ENCODE measurements around the gene GALNT10.
"Not testable (repeated sequence)": the region's sequence is repeated elsewhere in the genome, so short reads cannot be mapped to it uniquely, and the experiment has no call there.

GALNT10 gene

GRCh38 chr5:154356958-154357357, 166.4 kb downstream of the GALNT10 start:
- no peak for DNase-seq (ENCODE audit: low spot score)

DNA sequence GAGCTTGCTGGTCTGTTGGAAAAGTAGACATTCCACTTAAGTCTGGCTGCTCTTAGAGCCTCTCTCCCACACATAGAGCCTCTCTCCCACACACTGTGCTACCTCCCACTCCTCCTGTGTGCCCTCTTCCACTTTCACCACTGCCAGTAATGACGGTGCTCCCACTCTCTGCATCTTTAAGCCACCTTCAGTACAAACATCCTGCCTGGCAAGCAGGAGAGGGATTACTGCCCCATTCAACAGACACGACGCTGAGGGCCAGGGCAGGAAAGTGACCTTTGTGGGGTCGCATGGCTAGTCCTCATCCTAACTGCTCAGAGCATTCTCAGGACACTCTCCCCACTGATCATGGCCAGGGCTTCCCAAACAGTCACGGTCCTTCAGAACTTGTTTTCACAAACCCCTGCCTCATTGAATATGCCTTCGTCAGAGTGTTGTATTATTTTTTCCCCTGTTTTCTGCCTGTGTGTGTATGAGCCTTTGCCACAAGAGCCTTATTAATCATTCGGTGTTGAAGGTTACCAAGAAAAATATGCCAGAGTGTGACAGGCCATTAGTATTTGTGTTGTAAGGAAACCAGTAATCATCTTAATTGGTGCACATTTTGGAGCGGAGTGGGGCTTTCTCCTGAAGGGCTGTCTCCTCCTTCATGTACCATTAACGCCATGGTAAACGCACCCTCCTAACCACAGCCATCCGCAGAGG, 168.1 kb downstream of the GALNT10 start:
- no peak for DNase-seq (ENCODE audit: low spot score)

DNA sequence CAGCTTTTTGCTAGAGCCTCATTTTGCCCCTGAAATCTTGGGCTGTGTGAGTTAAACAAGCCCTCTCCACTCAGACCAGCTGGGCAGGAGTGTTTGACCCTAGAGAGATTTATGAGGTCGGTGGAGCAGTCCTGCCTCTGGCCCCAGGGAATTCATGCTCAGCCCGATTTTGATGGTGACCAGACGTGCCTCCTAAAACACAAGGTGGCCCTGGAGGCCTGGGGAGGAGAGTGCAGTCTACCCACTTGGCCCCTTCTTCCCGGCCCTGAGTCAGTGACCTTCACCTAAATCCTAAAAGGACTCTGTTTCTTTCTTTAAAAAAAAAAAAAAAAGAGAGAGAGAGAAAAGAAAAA, 168.7 kb downstream of the GALNT10 start:
- DNase-seq (ENCODE audit: low spot score) = no peak

- DNase-seq (ENCODE audit: low spot score) = not testable (repeated sequence)
Observed at GRCh38 chr5:154360241-154360640, 169.7 kb downstream of the GALNT10 start.

- DNase-seq (ENCODE audit: low spot score) = no peak
Observed at GRCh38 chr5:154363411-154363810, 172.9 kb downstream of the GALNT10 start.

GRCh38 chr5:154364771-154365170, 174.2 kb downstream of the GALNT10 start:
- no peak for DNase-seq (ENCODE audit: low spot score)

- DNase-seq (ENCODE audit: low spot score) = no peak
Observed at GRCh38 chr5:154365823-154366222, 175.3 kb downstream of the GALNT10 start.

GRCh38 chr5:154366353-154366752, 175.8 kb downstream of the GALNT10 start:
- no peak for DNase-seq (ENCODE audit: low spot score)

- DNase-seq (ENCODE audit: low spot score) = no peak
Observed at GRCh38 chr5:154367101-154367500, 176.6 kb downstream of the GALNT10 start.

DNA sequence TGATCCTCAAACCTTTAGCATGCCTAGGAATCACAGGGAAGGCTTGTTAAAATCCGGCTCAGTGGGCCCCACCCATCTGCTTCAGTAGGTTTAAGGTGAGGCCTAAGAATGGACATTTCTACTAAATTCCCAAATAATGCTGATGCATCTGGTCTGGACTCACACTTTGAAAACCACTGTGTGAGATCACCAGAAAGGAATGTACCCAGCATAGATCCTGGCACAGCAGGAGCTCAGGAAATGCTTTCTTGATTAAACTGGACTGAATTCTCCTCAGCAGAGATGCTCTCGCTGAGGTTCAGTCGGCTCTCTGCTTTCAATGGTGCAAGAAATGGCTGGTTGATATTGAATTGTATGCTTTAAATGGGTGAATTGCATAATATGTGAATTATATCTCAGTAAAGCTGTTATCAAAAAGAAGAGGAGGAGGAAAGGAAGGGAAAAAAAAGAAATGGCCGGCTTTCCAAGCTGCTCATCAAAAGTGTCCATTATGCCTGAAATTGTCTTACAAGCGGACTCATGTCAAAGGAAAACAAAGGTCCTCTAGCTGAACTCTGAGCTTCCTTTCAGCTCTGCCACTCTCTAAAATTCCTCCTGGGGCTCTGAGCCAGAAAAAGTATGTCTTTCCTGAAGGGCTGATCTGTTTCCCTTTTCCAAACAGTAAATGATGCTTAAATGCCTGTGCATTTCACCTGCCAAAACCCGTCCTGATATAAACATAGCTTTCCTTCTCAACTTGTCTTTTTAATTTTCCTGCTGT, 177.7 kb downstream of the GALNT10 start:
- DNase-seq (ENCODE audit: low spot score) = no peak

- no peak for DNase-seq (ENCODE audit: low spot score)
Observed at GRCh38 chr5:154369682-154370081, 179.1 kb downstream of the GALNT10 start.

- DNase-seq (ENCODE audit: low spot score) = no peak
Observed at GRCh38 chr5:154370119-154370518, 179.6 kb downstream of the GALNT10 start.

- DNase-seq (ENCODE audit: low spot score) = no peak
Observed at GRCh38 chr5:154370813-154371212, 180.3 kb downstream of the GALNT10 start.

DNA sequence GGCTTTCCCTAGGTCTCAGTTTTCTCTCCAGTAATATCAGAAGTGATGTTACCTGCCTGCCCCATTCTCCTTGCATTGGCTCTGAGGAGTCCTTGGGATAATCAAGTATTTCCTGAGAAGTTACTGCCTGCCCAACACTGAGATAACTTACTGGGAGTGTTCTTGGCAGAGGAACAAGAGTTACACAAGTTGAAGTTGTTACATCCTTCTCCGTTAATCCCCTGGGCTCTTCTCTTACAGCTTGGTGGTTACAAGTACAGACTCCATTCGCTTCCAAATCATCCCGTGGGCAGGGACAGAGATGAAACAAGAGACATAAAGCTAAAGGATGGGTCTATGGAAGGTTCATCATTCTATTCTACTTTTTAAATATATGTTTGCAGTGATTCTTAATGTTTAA, 181.2 kb downstream of the GALNT10 start:
- no peak for DNase-seq (ENCODE audit: low spot score)

GRCh38 chr5:154372661-154373060, 182.1 kb downstream of the GALNT10 start:
- DNase-seq (ENCODE audit: low spot score) = no peak

GRCh38 chr5:154373326-154373725, 182.8 kb downstream of the GALNT10 start:
- no peak for DNase-seq (ENCODE audit: low spot score)

- DNase-seq (ENCODE audit: low spot score) = no peak
Observed at GRCh38 chr5:154373729-154374179, 183.2 kb downstream of the GALNT10 start.

- DNase-seq (ENCODE audit: low spot score) = no peak
Observed at GRCh38 chr5:154374264-154374663, 183.7 kb downstream of the GALNT10 start.

- DNase-seq (ENCODE audit: low spot score) = no peak
Observed at GRCh38 chr5:154375329-154376008, 184.9 kb downstream of the GALNT10 start.

DNA sequence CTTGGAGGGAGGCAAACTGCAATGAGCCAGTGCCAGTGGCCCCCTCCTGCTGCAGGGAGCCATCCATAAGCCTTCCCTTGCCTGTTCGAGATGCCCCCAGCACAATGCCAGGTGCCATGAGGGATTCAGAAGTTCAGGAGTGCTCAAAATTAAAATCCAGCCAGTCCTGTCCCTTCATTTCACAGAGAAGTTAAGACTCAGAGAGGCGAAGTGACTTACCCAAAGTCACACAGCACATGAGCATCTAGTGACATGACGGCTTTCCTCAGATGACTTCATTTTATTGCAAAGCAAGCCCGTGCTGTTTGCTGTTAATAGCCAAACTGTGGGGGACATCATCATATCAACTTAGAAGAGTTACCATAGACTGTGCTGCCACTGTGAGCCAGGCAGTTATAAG, 185.9 kb downstream of the GALNT10 start:
- no peak for DNase-seq (ENCODE audit: low spot score)

DNA sequence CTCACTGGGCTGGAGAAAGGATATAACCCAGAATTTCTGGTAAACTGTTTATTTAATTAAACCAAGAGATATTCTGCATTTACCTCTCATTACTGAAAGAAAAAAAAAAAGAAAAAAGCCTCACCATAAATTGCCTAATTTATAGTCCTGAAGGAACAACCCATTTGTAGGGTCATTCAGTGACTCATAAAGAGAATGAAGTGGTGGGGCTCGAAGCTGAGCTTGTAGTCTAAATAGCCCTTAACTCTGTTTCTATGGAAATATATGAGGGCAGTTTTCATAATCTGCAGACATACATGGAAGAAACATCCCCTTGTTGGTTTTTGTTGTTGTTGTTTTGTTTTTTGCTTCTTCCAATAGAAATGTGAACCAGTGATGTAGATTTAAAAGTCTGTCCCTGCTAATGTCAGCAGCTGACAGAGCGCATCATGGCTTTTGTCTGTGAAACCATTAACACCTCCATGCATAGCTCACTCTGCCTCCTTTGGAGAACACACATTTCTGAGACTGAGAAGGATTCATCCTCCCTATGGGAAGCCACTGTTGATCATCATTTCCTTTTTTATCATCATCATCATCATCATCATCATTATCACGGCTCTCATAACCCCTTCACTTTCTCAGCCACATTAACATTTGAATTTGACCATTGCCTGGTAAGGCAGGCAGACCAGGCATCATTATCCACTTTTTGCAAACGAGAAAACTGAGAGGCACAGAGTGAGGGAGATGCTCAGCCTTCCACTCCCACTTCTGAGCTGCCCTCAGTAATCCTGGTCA, 187.4 kb downstream of the GALNT10 start:
- DNase-seq (ENCODE audit: low spot score) = no peak

DNA sequence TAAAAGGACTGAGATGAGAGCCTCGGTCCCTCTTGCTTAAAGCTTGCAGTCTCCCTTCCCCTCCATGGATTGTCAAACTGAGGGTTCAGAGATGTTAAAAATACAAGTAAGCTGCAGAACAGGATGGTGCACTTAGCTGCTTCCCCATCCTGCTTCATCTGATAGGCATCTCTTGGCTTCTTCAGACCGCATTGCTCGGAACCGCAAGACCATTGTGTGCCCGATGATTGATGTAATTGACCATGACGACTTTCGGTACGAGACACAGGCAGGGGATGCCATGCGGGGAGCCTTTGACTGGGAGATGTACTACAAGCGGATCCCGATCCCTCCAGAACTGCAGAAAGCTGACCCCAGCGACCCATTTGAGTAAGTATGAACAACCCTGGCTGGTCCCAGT, 189.7 kb downstream of the GALNT10 start:
- DNase-seq (ENCODE audit: low spot score) = no peak
